Testis (tissue), 3 donors: ENCODE measurements around the gene FIGNL2. TPM values are rescaled to one million over a fixed set of nuclear protein-coding genes. Genes with fewer than 3 reads are reported as not detected.

Experiments used
- DNase-seq: peaks from one replicate; pipeline ENCODE4 v3.0.0-alpha.2; 2019
- H3K27ac ChIP-seq, 2 donors: fragments of 200-600 bp; sonication (generic); one replicate each; pipeline ENCODE4 v1.5.1; 2019
- H3K27me3 ChIP-seq: fragments of 200-600 bp; sonication (generic); one replicate; pipeline ENCODE4 v1.5.1; 2019
- H3K36me3 ChIP-seq: fragments of 200-600 bp; sonication (generic); one replicate; pipeline ENCODE4 v1.5.1; 2017; ENCODE audit warnings: low read depth; ENCODE audit errors: missing control alignments
- H3K4me1 ChIP-seq: fragments of 200-600 bp; sonication (generic); one replicate; pipeline ENCODE4 v1.5.1; 2019
- H3K4me3 ChIP-seq, 2 donors: fragments of 200-600 bp; sonication (generic); one replicate each; pipeline ENCODE4 v1.5.1; 2017 to 2019
- H3K9me3 ChIP-seq: fragments of 200-600 bp; sonication (generic); one replicate; pipeline ENCODE4 v1.5.1; 2017
- POLR2A ChIP-seq: fragments of 450-650 bp; IDR thresholded peaks from one replicate; pipeline ENCODE4 v1.6.1; 2017; ENCODE audit warnings: antibody characterized with exemption, mild to moderate bottlenecking, moderate library complexity
- WGBS, 2 donors: methylation state at CpG; one replicate each; pipeline ENCODE4 v1.1.5; 2018; 5-methylcytosine and 5-hydroxymethylcytosine counted together
- intact Hi-C: fragments of 100-400 bp; cut with DNase I; formaldehyde crosslinking; loops from one replicate; pipeline ENCODE4 v1.15.1; 2023; ENCODE audit warnings: low total_unique reads
- polyA plus RNA-seq: library from polyadenylated mRNA; stranded (reverse); fragments of 350-450 nt; fragmentation: Illumina TruSeq; extraction: RNeasy Lipid Tissue Mini Kit (QIAGEN cat#74804); gene quantifications from one replicate; pipeline ENCODE4 v1.2.3, GENCODE V29; 2014; ENCODE audit warnings: low read depth, low replicate concordance; ENCODE audit not compliant: insufficient read depth
- total RNA-seq, 2 donors: library from RNA; depleted of rRNA; stranded (reverse); fragments of >200 nt; gene quantifications; one replicate each; pipeline ENCODE4 v1.2.3, GENCODE V29; 2016
- TF ChIP-seq, protein P1 (sequence below), 3 experiments: fragments of 450-650 bp in 2 of 3; fragments of 200-600 bp in 1 of 3; sonication (generic) in 1 of 3; IDR thresholded peaks; one replicate each; pipeline ENCODE4 v1.5.1; 2016 to 2019; ENCODE audit warnings: antibody characterized with exemption in 3 of 3, mild to moderate bottlenecking in 2 of 3, moderate library complexity in 1 of 3

The FIGNL2 gene
- total and polyA plus RNA-seq, 3 donors from 2014 or later = 1.1 to 2.1 (median 1.7) TPM

DNA sequence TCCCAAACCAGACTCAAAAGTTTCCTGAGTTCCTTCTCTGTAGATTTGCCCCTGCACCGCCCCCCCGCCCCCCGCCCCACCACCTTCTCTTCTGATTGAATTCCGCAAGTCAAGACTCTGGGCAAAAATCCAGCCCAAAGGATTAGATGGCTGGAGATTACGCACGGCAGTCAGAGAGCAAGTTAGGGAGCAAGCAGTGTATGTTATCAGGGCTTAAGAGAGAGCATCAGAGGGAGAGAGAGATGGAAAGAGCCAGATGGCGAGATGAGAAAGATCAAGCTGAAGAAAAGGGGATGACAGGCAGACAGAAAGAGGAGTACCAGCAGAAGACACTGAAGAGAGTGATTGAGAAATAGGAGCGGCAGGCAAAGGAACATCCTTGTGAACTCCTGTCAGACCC lies 25.5 kb upstream of the FIGNL2 start:
- H3K27ac ChIP-seq = no peak overlapping the region
- no peaks in the 10 kb centered on the region for H3K36me3 ChIP-seq
- no peaks in the 10 kb centered on the region for H3K27me3 ChIP-seq
- H3K9me3 ChIP-seq = no peaks in the 10 kb centered on the region
- no peaks in the 10 kb centered on the region for H3K4me1 ChIP-seq
- DNase-seq = no peak
- intact Hi-C loops = loop anchor here (10.0 kb wide), 1 partner anchor 189 kb away; no protein-coding TSS in a partner anchor
- no peak for TF ChIP-seq POLR2A
- TF ChIP-seq, protein P1, sequence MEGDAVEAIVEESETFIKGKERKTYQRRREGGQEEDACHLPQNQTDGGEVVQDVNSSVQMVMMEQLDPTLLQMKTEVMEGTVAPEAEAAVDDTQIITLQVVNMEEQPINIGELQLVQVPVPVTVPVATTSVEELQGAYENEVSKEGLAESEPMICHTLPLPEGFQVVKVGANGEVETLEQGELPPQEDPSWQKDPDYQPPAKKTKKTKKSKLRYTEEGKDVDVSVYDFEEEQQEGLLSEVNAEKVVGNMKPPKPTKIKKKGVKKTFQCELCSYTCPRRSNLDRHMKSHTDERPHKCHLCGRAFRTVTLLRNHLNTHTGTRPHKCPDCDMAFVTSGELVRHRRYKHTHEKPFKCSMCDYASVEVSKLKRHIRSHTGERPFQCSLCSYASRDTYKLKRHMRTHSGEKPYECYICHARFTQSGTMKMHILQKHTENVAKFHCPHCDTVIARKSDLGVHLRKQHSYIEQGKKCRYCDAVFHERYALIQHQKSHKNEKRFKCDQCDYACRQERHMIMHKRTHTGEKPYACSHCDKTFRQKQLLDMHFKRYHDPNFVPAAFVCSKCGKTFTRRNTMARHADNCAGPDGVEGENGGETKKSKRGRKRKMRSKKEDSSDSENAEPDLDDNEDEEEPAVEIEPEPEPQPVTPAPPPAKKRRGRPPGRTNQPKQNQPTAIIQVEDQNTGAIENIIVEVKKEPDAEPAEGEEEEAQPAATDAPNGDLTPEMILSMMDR (IDR thresholded peaks at IDR 0.05) = no peak
- no peak overlapping the region for H3K4me3 ChIP-seq
- 78 to 80% methylated on average over 8 of the region's 8 CpGs for WGBS, 2 donors

DNA sequence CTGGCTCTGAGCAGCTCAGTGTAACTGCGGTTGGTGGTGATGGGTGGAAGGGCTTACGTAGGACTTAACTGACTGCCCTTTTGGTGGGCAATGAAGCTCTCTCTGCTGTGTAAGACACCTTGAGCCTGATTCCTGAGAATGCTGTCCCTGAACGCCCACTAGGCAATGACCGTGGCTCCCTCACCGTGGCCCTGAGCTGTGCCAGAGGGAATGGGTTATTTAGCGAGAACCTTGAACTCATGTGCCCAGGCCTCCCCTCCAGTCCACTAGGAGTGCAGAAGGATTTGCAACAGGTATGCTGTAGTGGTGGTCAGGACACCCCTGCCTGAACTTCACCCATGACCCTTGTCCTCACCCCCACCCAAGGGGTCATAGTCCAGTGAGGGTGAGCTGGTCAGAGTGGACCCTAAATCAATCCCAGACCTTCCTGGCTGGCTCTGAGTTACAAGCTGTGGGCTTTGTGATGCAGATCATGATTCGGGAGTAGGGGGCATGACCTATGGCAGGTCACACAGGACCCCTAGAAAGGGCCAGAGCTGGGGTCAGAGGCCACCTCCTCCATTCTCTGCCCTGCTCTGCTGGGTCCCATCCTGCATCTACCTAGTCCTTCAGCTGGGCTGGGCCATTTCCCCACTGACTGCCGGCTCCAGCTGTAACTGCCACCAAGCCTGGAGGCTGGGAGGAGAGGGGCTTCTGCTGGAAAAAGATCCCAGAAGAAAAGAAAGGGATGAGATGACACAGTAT lies 24.9 kb upstream of the FIGNL2 start:
- WGBS, 2 donors = 74 to 87% methylated on average over 6 to 8 of the region's 8 CpGs
- no peaks in the 10 kb centered on the region for H3K36me3 ChIP-seq
- intact Hi-C loops = loop anchor here (10.0 kb wide), 1 partner anchor 189 kb away; no protein-coding TSS in a partner anchor
- TF ChIP-seq POLR2A = no peak
- TF ChIP-seq, protein P1 (IDR thresholded peaks at IDR 0.05) = no peak
- H3K27ac ChIP-seq = no peak overlapping the region
- H3K4me3 ChIP-seq = no peak overlapping the region
- no peaks in the 10 kb centered on the region for H3K9me3 ChIP-seq
- peaks cover 4% of the 10 kb centered on the region for H3K4me1 ChIP-seq
- DNase-seq = no peak
- no peaks in the 10 kb centered on the region for H3K27me3 ChIP-seq

DNA sequence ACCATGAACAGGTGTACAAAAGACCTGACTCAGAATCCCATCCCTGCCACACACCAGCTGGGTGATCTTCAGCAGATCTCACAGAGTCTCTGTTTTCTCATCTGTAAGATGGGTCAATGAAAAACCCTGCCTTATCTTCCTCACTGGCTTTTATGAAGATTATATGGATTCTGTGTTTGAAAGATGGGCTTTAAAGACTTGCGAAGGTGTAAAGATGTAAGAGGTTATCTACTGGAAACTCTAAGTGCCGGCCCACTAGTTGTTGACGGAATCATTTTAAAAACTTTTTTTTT lies 24.1 kb upstream of the FIGNL2 start:
- 91 to 94% methylated on average over 3 of the region's 3 CpGs for WGBS, 2 donors
- Histone ChIP-seq H3K27ac (no peak overlapping the region), H3K36me3 (no peaks in the 10 kb centered on the region), H3K4me3 (no peak overlapping the region), H3K9me3 (no peaks in the 10 kb centered on the region), H3K4me1 (peaks cover 5% of the 10 kb centered on the region), H3K27me3 (no peaks in the 10 kb centered on the region)
- no peak for DNase-seq
- intact Hi-C loops = loop anchor here (10.0 kb wide), 1 partner anchor 188 kb away; no protein-coding TSS in a partner anchor
- TF ChIP-seq, protein P1 (IDR thresholded peaks at IDR 0.05) = no peak
- TF ChIP-seq POLR2A = no peak

DNA sequence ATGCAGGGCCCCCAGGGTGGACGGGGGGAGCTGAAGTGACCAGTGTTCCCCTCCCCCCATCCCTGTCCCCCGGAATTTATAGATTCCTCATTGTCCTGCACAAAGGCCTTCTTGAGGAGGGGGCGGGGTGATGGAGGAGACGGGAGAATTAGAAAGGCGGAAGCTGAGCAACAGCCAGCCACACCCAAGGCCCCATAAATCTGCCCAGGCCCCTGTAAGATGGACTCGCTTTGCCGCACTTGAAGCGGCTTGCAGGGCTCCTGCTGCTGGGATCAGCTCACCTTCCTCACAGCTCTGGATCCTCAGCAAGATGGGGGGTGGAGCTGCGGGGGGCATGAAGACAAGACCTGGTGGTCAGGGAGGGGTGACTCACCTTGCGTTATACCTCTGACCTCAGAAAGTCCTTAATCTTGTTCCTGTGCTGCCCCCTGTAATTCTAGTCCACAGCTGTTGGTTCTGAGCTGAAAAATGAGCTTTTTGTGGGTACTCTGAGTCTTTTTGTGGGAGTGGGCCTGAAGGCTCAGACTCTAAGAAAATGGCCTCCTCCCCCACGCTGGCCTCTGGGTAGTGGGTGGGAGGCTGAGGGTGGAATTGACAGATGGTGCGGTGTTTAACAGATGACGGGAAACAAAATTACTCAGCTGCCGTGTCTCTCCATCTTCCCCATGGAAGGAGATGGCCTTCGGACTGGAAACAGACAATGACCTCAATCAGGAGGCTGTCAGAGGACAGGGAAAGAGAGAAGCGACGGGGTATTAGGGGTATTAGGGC lies 23.6 kb upstream of the FIGNL2 start:
- Histone ChIP-seq H3K27ac (no peak overlapping the region), H3K27me3 (no peaks in the 10 kb centered on the region), H3K4me3 (no peak overlapping the region), H3K36me3 (no peaks in the 10 kb centered on the region), H3K9me3 (no peaks in the 10 kb centered on the region), H3K4me1 (peaks cover 5% of the 10 kb centered on the region)
- DNase-seq = no peak
- no peak for TF ChIP-seq POLR2A
- TF ChIP-seq, protein P1 (IDR thresholded peaks at IDR 0.05) = no peak
- 81 to 83% methylated on average over 16 to 17 of the region's 17 CpGs for WGBS, 2 donors
- intact Hi-C loops = loop anchor here (10.0 kb wide), 1 partner anchor 187 kb away; no protein-coding TSS in a partner anchor
